Activated B cell treated with CpG ODN at 0.5 μM for 24 hours (primary cell): ENCODE data around the gene IL21. TPM values are rescaled to one million over a fixed set of nuclear protein-coding genes. Genes with fewer than 3 reads are reported as not detected.
"Not testable (repeated sequence)": the region's sequence is repeated elsewhere in the genome, so short reads cannot be mapped to it uniquely, and the experiment has no call there.

Experiments used
- ATAC-seq: fragments of 200-7000 bp; cut with Tn5 transposase; one replicate; pipeline ENCODE4 v1.10.0; 2021; ENCODE audit warnings: low read depth, mild to moderate bottlenecking, moderate library complexity
- CTCF ChIA-PET: fragments of 350-600 bp; sonication (Branson Sonifier 250); formaldehyde crosslinking; loops from one replicate; lab custom pipeline; 2021; ENCODE audit warnings: antibody characterized with exemption; lab: Charles Lee
- POLR2A ChIA-PET: fragments of 350-600 bp; sonication (Branson Sonifier 250); formaldehyde crosslinking; loops from one replicate; lab custom pipeline; 2021; ENCODE audit warnings: antibody characterized with exemption; lab: Charles Lee
- DNase-seq: peaks from one replicate; pipeline ENCODE4 v3.0.0; 2022
- H3K27ac Mint-ChIP-seq: one replicate; pipeline ENCODE4 v1.8.0; 2020; ENCODE audit warnings: mixed read lengths
- H3K27me3 Mint-ChIP-seq: one replicate; pipeline ENCODE4 v1.8.0; 2021; ENCODE audit warnings: mixed read lengths
- H3K36me3 Mint-ChIP-seq: one replicate; pipeline ENCODE4 v1.8.0; 2021; ENCODE audit warnings: low read depth, mixed read lengths
- H3K4me1 Mint-ChIP-seq: one replicate; pipeline ENCODE4 v1.8.0; 2021; ENCODE audit warnings: mixed read lengths
- H3K4me3 Mint-ChIP-seq: one replicate; pipeline ENCODE4 v1.8.0; 2020; ENCODE audit warnings: mild to moderate bottlenecking, mixed read lengths
- H3K9me3 Mint-ChIP-seq: one replicate; pipeline ENCODE4 v1.8.0; 2020; ENCODE audit warnings: mixed read lengths
- CTCF ChIP-seq: fragments of 200-600 bp; IDR thresholded peaks from one replicate; pipeline ENCODE4 v1.8.0; 2022; ENCODE audit warnings: antibody characterized with exemption, mild to moderate bottlenecking
- intact Hi-C: fragments of 100-400 bp; cut with micrococcal nuclease; formaldehyde crosslinking; loops from one replicate; pipeline ENCODE4 v1.15.1; 2024
- total RNA-seq: library from RNA; stranded (reverse); gene quantifications from 2 replicates; pipeline ENCODE4 v1.2.3, GENCODE V29; 2022

Gene IL21
- total RNA-seq, 1 donor from 2014 or later = not detected

DNA sequence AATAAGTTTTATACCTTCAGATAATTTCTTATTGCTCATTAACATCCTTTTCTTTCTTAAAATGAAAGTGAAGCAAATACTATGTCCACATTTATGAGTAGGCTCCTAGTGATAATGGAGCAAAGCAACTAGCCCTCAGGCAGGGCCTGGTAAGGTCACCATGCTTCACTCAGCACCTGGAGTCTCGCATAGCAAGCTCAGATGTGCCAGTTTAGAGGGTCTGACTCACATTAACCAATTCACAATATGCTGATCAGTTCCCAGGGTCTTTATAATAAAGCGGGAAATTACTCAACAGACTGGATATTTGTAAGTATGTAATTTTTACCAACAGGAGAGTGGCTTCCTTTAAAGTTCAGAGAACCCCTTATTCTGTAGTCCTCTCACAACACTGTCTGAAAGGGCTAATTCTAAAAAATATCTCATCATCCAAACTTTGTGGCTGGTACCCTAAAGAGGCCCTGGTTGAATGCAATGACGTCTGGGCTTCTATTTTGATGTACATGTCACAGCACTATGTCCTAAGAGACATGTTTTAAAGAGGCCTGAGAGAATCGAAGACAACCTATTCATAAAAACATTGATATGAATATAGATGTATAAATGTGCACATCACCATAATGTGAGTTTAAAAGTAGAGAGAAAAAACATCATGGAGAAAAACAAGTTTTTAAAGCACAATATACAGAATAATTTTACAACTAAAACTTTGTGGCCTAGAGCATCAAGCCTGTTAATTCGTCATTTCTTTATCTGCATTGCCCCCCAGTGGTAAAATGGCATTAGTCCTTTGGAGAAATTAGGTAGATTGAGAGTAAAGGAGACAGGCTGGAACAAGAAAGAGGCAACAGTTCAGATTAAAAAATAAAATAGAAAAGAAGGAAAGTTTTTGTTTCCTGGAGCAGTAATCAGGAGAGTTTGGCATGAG is 44.3 kb downstream of the IL21 start:
- Mint-ChIP-seq H3K4me1 (no peaks in the 10 kb centered on the region), H3K4me3 (no peak overlapping the region), H3K27me3 (peaks cover 7% of the 10 kb centered on the region), H3K36me3 (no peaks in the 10 kb centered on the region), H3K27ac (no peak overlapping the region), H3K9me3 (no peaks in the 10 kb centered on the region)
- intact Hi-C loops = loop anchor here (2.0 to 10.0 kb wide), 3 partner anchors 266 to 626 kb away; no protein-coding TSS in a partner anchor
- no peak for DNase-seq
- TF ChIP-seq CTCF = no peak
- ChIA-PET POLR2A (no interaction called here), CTCF (interaction anchor here (0.9 to 4.3 kb wide), 2 partner anchors 8 to 676 kb away, joined by 3 to 40 read pairs; no protein-coding TSS in a partner anchor)
- no peak for ATAC-seq

GRCh38 chr4:122574347-122574746 is 46.5 kb downstream of the IL21 start:
- CTCF ChIA-PET = interaction anchor here (1.0 kb wide), 1 partner anchor 674 kb away, joined by 3 read pairs; no protein-coding TSS in a partner anchor
- H3K9me3 Mint-ChIP-seq, DNase-seq, H3K27ac Mint-ChIP-seq, POLR2A ChIA-PET, H3K4me1 Mint-ChIP-seq, ATAC-seq, H3K36me3 Mint-ChIP-seq, H3K27me3 Mint-ChIP-seq, H3K4me3 Mint-ChIP-seq: not testable (repeated sequence)
- intact Hi-C loops = loop anchor here (10.0 kb wide), 1 partner anchor 360 kb away; no protein-coding TSS in a partner anchor

GRCh38 chr4:122562449-122562848 is 58.4 kb downstream of the IL21 start:
- no peaks in the 10 kb centered on the region for H3K4me1 Mint-ChIP-seq
- H3K36me3 Mint-ChIP-seq = no peaks in the 10 kb centered on the region
- H3K9me3 Mint-ChIP-seq = no peaks in the 10 kb centered on the region
- H3K27me3 Mint-ChIP-seq = no peaks in the 10 kb centered on the region
- TF ChIP-seq CTCF = no peak
- DNase-seq (no peak), ATAC-seq (no peak)
- ChIA-PET CTCF (no interaction called here), POLR2A (no interaction called here)
- H3K27ac Mint-ChIP-seq = no peak overlapping the region
- intact Hi-C loops = no loop called here
- no peak overlapping the region for H3K4me3 Mint-ChIP-seq

Other genes starting within 250 kb of the IL21 start
- gene ADAD1, start 242.1 kb downstream of the IL21 start, total RNA-seq = not detected in 2 replicates
- gene IL2, start 164.3 kb downstream of the IL21 start, total RNA-seq = not detected in 2 replicates
- gene BBS12, start 111.6 kb upstream of the IL21 start, total RNA-seq = 2.5 and 3.3 TPM in 2 replicates
- gene FGF2, start 205.8 kb upstream of the IL21 start, total RNA-seq = 0.10 and 0.29 TPM in 2 replicates